ENCODE data around the gene AQP12B.

Gene AQP12B

DNA sequence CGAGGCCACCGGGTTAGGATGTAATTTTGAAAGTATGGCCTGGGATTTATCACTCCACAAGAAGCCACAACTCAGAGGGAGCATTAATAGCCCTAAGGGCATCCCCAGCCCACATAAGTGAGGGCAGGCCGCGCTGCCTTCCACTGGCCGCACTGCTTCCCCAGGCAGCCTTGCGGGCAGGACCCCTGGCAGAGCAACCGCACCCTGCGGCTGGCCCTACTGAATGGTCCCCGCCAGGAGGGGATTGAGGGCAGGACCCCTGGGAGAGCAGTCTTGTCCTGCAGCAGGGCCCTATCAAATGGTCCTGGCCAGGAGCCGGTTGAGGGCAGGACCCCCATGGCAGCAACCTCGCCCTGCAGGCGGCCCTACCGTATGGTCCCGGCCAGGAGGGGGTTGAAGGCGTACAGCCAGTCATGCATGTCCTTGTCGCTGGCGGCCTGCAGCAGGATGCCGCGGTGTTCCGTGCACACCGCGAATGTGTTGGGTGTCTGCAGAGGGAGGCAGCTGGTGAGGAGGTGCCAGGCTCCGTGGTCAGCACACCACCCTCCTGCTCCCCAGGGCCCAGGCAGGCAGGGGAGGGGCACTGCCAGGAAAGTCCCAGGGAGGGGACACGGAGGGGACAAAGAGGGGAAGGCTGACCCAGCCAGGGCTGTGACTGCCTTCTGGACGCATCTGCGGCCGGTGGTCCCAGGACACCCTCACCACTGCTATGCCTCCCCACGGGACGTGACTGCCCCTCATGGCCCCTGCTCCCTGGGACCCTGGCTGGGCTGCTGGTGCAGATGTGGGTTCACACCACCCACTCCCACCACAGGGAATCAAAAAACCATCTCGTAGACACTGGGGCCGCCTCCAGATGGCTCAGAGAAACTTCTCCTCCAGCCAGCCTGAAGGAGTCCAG, 35.2 kb upstream of the AQP12B start:
- no peak for DNase-seq (ENCODE audit: low read depth)

DNA sequence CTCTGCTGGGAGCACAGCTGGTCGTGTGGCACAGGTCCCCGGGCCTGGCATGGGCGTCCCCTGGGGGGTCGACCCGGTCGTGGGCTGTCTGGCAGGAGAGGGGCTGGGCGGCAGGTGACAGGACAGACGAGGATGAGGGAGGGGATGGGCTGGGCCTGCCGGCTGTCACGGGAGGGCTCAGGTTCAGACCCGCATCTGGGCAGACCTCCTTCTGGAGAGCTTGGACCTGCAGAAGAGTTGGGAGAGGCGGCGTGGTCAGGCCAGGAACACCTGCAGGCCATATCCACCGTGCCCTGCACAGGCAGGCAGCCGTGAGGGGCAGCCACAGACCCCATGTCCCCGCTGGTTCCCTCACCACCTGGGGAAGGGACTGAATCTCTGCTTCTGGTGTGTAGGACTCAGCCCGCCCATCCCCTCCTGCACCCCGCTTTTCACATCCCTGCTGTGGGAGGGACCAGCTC, 34.5 kb upstream of the AQP12B start:
- no peak for DNase-seq (ENCODE audit: low read depth)

DNA sequence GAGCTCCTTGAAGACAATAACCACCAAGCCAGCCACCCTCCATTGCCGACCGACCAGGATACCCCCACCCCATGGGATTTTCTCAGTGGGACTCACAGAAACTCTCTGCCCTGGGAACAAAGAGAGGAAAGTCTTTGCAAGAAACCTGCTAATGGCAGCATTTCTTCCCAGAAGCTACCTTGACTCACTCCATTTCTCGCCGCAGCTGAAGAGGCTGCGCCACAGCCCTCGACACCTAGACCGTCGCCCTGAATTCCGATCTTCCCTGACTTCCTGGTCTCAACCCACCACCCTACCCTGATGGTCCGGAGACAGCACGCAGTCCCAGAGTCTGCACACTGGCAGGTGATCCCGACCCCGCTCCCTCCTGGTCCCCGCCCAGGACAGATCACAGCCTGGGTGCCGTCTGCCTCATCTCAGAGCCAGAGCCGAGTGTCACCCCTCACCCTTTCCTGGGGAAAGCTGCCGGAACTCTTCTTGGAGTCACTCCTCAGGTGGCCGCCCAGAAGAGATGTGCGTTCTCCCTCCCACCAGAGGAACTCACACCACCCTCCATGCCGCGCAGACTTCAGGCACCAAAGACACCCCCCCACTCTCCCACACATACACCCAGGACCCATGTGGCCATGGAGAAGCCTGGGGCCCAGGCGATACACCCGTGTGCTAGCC, 33.6 kb upstream of the AQP12B start:
- DNase-seq (ENCODE audit: low read depth): no peak

DNA sequence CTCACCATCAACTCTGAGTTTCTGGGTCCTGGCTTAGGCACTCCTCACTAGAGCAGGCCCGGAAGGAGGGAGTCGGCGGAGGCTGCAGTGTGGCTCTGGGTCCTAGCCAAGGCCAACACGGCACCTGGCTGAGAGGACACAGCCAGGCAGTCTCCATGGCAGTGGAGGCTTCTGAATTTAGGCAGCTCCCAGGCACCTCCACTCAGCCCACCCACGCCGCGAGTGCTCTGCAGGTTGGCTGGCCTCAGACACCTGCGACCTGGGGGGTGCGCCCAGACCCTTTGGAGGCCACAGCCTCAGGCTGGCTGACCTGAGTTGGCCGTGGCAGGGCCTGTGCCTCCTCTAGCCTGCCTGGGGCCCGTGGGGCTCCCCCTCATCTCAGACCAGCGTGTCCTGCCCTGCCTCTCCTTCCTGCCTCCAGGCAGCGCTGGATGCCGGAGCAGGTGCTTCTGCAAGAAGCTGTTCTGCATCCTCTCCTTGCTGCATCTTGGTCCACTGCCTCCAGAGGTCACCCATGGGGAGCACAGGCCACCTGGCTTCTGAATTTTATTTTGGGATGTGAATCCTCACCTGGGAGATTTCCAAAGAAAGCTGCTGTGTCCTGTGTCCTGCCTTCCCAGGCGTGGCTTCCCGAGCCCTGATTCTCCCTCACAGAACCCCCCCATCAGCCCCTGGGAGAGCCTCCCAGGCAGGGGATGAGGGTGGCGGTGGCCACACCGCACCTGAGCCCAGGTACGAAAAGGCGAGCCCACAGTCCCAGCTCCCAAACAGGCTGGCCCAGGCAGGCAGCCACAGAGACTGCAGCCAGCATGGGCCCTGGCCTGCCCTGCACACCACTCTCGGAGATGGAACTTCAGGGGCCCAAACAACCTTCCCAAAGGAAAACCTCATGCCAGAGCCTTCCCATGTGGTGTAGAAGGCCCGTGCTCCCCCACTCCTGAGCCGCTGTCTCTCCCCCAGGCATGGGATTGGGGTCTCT, 32.4 kb upstream of the AQP12B start:
- no peak for DNase-seq (ENCODE audit: low read depth)

DNA sequence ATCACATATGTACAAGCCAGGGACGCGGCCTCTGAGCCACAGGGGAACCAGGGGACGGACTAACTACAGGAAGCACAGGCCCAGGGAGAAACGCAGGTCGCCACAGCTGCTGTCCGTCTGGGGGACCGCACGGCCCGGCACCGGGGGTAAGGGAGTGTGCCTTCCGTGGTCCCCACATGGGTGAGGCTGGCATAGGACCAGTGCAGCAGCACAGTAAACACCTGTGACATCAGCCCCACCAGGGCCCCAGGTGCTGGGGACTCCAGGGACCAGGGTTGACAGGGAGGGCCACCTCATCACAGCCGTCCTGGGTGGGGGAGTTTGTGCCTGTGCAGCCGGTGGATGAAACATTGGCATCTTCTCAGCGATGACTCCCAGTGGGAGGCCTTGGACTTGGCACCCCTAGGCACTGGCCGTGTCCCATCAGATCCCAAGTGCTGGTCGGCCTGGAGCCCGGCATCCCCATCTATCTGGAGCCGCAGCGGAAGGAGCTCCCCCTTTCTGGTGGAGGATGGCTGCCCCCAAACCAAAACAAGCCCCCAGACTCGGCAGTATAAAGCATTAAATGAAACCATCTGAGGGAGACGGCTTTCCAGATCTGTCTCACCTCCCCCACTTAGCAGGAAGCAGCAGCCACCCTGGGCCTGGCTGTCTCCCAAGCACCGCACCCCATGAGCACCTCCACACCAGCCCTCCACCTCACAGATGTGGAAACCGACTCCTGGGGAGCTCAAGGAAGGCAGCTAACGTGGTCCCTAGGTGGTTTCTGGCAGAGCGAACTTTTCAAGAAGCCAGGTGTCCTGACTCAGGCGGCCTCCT, 31.5 kb upstream of the AQP12B start:
- DNase-seq (ENCODE audit: low read depth): no peak

DNA sequence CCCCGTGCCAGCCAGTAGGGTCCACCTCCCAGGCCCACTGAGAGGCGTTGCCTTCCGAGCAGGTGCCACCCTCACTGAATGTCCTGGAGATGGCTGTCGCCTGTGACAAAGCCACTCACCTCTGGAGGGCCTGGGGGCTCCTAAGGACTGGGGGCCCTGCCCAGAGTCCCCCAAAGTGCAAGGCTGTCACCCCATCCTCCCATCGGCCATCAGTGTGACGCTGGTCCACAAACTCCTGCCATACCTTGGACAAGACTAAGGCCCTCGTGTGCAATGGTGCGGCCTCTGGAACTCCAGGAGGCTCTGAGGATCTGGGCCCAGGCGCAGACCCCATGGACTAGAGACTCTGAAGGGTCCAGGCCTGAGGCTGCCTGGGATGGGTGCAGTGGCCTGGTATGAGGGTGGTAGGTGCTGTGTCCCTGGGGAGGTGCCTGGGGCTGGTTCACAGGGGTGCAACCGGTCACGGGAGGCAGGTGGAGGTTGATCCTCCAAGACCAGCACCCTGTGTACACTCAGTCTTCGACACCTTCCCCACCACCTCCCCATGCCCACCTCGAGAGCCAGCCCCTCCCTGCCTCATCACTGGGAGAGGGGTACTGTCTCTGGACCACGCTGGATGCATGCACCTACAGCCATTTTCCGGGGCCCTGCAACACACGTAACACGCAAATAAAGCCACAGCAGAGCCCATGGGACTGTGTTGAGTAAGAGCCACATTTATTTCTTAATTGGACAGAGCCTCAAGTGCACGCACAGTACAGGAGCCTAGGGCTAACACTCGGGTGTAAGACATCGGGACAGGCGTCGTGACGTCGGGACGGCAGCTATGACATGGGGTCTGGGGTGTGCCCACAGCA, 30.6 kb upstream of the AQP12B start:
- no peak for DNase-seq (ENCODE audit: low read depth)

GRCh38 chr2:240712121-240712520, 29.4 kb upstream of the AQP12B start:
- DNase-seq (ENCODE audit: low read depth): no peak

GRCh38 chr2:240711701-240712100, 29.0 kb upstream of the AQP12B start:
- DNase-seq (ENCODE audit: low read depth): no peak

DNA sequence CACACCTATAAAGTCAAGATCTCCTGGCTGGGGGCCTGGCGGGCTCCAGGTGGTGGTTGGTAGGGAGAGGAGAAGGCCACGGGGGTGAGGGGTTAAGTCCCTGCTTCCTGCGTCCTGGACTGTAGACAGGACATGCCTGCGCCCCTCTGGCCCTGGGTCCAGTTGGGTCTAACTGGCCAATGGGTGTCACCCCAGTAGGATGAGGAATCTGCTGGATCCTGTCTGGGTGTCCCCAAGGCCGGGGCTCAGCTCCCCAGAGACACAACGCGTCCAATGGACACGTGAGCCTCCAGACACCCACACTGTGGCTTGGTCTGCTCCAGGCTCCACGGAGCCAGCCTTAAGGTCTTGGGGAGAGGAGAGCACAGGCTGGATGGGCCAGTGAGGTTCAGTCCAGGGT, 28.6 kb upstream of the AQP12B start:
- DNase-seq (ENCODE audit: low read depth): no peak

DNA sequence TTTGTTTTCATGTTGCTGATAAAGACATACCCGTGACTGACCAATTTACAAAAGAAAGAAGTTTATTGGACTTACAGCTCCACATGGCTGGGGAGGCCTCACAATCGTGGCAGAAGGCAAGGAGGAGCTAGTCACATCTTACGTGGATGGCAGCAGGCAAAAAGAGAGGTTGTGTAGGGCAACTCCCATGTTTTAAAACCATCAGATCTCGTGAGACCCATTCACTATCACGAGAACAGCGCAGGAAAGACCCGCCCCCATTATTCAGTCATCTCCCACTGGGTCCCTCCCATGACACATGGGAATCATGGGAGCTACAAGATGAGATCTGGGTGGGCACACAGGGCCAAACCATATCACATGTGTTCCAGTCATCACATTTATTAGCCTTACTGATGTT, 25.8 kb upstream of the AQP12B start:
- DNase-seq (ENCODE audit: low read depth): no peak

DNA sequence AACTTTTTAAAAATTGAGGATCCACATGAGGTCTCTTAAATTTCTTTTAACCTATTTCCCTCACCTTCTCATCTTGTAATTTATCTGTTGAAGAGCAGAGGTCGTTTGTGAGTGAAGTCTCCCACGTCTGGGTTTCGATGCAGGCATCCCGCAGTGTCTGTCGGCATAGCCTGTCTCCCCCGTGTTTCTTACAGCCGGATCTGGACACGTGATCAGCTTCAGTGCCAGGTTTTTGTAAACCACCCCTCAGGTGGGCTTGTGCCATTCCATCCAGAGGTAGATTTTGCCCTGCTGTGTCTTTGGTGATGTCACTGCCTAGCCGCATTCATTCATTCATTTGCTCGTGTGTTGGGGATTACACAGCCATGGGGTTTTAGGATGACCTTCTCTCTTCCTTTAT, 25.1 kb upstream of the AQP12B start:
- no peak for DNase-seq (ENCODE audit: low read depth)

DNA sequence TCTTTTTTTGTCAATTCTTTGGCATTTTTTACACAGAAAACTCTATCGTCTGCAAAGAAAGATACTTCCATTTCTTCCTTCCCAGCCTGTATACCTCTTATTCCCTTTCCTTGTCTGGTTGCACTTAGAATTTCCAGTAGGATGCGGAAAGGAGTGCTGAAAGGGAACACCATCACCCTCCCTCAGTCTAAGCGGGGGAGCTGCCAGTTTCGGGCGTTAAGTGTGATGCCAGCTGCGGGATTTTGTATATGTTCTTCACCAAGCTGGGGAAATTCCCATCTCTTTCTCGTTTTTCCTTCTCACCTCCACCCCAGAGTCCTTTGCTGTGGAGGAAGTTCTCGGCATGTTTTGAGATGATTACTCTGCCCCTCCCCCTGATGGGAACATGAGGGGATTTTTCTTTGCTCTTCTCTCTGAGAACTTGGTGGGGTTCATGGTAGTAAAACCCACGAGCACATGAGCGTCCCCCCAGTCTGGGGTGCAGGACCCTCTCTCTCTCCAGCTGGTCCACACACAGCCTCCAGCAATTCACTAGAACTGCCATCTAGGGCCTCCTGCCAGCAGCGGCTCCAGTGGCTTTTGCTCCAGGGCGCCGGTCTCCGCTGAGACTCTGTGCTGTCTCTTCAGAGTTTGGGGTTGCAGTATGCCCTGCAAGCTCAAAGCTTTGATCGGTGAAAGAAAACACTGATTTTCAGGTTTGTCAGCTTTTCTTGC, 24.5 kb upstream of the AQP12B start:
- no peak for DNase-seq (ENCODE audit: low read depth)

- no peak for DNase-seq (ENCODE audit: low read depth)
Observed at GRCh38 chr2:240705204-240705791, 22.6 kb upstream of the AQP12B start.

DNA sequence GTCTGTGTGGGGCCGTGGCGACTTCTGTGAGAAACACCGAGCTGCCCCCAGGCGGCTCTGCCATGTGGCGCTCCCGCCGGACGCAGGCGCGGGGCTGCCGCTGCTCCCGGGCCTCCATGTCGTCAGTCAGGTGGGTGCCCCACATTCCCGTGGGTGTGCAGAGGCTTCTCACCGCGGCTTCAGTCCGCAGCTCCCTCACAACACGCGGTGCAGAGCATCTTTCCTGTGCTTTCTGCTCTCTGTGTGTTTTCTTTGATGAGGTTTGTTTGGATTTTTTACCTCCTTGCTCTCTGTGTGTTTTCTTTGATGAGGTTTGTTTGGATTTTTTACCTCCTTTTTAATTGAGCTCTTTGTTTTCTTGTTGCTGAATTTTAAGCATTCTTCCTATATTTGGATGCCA, 22.0 kb upstream of the AQP12B start:
- no peak for DNase-seq (ENCODE audit: low read depth)

DNA sequence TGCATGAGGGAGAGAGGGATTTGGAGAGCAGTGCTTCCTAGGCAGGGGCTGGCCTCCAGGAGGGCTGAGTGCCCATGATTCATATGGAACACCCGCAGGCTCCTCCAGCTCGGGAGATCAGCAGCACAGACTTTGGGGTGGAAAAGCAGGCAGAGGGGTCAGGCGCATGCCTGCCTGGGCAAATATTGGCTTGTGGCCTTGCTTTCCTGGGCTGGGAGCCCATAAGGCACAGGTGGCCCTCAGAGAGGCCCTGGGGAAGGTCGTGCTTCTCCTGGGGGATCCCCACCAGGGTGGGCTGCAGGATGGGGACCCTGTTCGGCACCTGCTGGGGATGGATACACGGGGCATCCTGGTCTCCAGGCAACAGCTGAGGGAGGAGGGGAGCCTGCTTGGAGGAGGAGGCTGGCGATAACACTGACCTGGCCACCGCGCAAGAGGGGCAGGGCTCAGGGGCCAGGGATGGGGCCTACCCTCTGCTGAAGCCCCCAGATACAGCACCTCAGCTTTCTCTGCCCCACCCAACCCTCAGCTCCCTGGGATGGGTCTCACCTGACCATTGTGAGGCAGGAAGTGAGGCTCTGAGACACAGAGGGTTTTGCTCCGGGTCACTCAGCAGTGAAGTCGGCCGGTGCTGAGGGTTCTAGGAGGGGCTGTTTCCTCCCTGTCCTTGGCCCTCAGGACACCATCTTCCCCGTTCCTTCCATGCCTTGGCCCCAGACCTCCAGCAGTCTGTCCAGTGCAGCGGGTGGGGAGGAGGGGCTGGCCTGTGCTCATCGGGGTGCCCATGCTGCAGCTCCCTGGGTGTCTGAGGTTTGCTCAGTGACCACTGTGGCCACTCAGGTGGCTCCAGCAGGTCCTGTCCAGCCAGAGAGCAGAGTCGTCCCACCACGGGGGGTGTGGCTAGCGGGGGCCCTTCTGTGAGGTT, 21.0 kb upstream of the AQP12B start:
- DNase-seq (ENCODE audit: low read depth): no peak

DNA sequence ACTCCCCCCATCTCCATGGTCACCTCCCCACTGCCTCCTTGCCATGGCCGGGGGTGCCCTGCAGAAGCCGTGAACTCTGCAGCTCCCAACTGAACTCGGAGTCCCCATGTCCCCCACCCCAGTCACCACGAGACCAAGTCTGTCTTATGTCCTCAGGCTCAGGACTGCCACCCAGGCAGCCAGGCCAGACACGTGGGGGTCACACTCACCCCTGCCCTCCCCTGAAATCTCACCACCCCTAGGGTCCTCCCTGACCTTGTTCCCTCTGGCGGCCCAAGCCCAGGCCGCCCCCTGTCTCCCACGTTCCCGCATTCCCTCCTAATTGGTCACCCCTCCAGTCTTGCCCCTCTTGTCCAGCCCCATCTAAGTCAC, 19.9 kb upstream of the AQP12B start:
- DNase-seq (ENCODE audit: low read depth): no peak

DNA sequence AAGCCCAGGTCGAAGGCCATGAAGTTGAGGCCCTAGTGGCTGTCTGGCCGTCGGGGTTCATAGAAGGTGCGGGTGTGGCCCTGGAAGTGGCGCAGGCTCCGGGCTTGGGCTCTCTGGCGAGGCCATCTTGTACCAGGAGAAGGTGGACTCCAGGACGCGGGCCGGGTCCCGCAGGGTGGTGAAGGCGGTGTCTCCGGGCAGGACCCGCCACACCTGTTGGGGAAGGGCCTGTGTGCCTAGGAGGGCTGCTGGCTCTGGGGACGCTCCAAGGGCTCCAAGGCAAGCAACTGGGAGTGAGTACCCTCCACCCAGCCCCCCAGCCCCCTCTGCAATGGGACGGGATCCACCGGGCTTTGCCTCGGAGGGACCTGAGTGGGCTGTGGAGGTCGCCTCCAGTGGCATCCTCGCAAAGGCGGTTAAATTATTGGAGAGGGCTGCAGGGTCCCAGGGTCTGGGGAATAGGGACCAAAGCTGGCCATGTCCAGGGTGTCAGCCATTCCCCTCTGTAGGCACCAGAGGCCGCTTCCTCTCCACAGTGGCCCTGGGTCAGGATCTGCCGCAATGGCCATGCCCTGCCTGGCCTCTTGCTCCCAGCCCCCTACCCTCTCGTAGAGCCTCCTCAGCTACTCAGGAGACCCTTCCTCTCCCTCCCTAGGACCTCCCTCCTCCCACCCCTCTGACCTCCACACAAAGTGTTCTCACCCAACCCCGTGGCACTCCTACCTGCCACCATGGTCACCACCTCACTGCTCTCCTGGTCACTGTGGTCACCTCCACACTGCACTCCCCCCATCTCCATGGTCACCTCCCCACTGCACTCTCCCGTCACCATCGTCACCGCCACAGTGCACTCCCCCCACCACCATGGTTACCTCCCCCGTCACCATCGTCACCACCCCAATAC, 19.3 kb upstream of the AQP12B start:
- DNase-seq (ENCODE audit: low read depth): no peak

Data from activated gamma-delta T cell treated with anti-CD3 and anti-CD28 coated beads, Interleukin-2, amount 50 U/mL, for 16 hours (primary cell).